Esophagus squamous epithelium (tissue), 4 donors: Measurements from ENCODE around the gene PTPRN2.

ENCODE experiments used
- POLR2A ChIP-seq, 4 donors: fragments of 450-650 bp; IDR thresholded peaks; one replicate each; pipeline ENCODE4 v1.6.1; 2017; ENCODE audit warnings: antibody characterized with exemption in 4 of 4, mild to moderate bottlenecking in 4 of 4, moderate library complexity in 3 of 4
- TF ChIP-seq, protein P1 (sequence below), 6 experiments: fragments of 450-650 bp in 4 of 6; fragments of 200-600 bp in 2 of 6; sonication (generic) in 2 of 6; IDR thresholded peaks; one replicate each; pipeline ENCODE4 v1.5.1; 2016 to 2019; ENCODE audit warnings: antibody characterized with exemption in 6 of 6, mild to moderate bottlenecking in 4 of 6, moderate library complexity in 4 of 6

DNA sequence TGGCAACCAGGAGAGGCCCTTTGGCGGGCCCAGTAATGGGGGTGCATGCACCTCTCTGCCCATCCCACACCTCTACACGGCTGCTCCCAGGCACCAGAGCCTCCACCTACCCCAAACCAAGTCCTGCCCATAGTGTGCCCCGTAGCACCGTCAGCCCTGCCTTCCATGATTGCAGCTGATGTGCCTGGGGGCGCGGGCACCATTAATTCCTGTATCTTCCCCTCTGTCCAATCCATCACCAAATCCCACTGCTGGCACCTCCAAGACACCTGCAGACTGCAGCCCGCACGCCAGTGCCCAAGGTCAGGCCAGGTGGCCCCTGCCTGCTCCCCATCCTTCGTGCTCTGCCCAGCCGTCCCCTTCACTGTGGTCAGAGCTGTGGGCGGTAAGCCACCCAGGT is 533.0 kb downstream of the PTPRN2 start:
- TF ChIP-seq, protein P1, sequence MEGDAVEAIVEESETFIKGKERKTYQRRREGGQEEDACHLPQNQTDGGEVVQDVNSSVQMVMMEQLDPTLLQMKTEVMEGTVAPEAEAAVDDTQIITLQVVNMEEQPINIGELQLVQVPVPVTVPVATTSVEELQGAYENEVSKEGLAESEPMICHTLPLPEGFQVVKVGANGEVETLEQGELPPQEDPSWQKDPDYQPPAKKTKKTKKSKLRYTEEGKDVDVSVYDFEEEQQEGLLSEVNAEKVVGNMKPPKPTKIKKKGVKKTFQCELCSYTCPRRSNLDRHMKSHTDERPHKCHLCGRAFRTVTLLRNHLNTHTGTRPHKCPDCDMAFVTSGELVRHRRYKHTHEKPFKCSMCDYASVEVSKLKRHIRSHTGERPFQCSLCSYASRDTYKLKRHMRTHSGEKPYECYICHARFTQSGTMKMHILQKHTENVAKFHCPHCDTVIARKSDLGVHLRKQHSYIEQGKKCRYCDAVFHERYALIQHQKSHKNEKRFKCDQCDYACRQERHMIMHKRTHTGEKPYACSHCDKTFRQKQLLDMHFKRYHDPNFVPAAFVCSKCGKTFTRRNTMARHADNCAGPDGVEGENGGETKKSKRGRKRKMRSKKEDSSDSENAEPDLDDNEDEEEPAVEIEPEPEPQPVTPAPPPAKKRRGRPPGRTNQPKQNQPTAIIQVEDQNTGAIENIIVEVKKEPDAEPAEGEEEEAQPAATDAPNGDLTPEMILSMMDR (IDR thresholded peaks at IDR 0.05), result no peak
- no peak for TF ChIP-seq POLR2A (IDR thresholded peaks at IDR 0.05)
